ENCODE measurements around the gene HOXD12.

Gene HOXD12

DNA sequence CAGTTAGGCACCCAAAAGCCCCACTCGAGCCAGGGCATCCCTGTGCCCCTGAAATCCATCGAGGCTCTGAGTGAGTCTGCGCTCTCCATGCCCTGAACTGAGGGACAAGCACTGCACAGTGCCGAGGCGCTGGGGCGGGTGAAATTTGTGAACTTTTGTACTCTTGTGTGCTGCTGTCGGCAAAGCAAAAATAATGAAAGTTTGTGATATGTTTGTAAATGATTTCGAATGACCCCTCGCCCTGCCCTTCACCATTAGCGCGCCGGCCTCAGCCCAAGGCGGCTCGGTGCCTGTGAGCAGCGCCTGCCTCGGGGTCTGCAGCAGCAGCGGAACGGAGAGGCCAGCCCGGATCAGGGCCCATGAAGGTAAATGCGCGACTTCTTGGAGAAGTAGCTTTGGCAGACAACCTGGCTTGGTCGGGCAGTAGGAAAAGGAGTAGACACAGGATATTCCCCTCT, 49.9 kb downstream of the HOXD12 start:
- WGBS (ENCODE audit: extremely low coverage, insufficient coverage, insufficient read length), result no CpG with 5 or more reads among the region's 22 CpGs
- H4K8ac ChIP-seq (ENCODE audit: low read depth, low read length), result no peak overlapping the region
- no peak overlapping the region for H3K18ac ChIP-seq (ENCODE audit: low read length)
- H3K79me1 ChIP-seq (ENCODE audit: low read length), result no peaks in the 10 kb centered on the region
- no peak overlapping the region for H3K23ac ChIP-seq (ENCODE audit: low read length)
- no peaks in the 10 kb centered on the region for H3K36me3 ChIP-seq (ENCODE audit: control insufficient read depth in 1 of 2, insufficient read depth in 2 of 2, low read length in 2 of 2)
- peaks cover 20% of the 10 kb centered on the region for H3K9me3 ChIP-seq (ENCODE audit: insufficient read depth, low read depth, low read length)
- H3K79me2 ChIP-seq (ENCODE audit: control insufficient read depth, insufficient read depth, low read length, poor library complexity), result no peaks in the 10 kb centered on the region
- H2BK5ac ChIP-seq (ENCODE audit: low read depth, low read length, poor library complexity), result no peak overlapping the region
- H3K4me2 ChIP-seq (ENCODE audit: low read length), result no peak overlapping the region
- no peak overlapping the region for H2BK12ac ChIP-seq (ENCODE audit: low read length)
- no peak overlapping the region for H3K4me3 ChIP-seq (ENCODE audit: low read depth, low read length)
- no peak for DNase-seq
- H2AK5ac ChIP-seq (ENCODE audit: low read length), result no peak overlapping the region
- no peak overlapping the region for H4K91ac ChIP-seq (ENCODE audit: low read depth, low read length)
- H4K12ac ChIP-seq (ENCODE audit: low read depth, low read length), result no peak overlapping the region
- peaks cover 90% of the 10 kb centered on the region for H3K27me3 ChIP-seq (ENCODE audit: insufficient read depth, low read length)
- no peak overlapping the region for H3K14ac ChIP-seq (ENCODE audit: low read length)
- no peak overlapping the region for H3K27ac ChIP-seq (ENCODE audit: low read depth, low read length)
- H2BK120ac ChIP-seq (ENCODE audit: insufficient read depth, low read length, poor library complexity), result no peak overlapping the region
- no peak overlapping the region for H3K9ac ChIP-seq (ENCODE audit: low read length)
- H2AFZ ChIP-seq (ENCODE audit: insufficient read depth, low read length, poor library complexity), result no peak overlapping the region
- H3K4ac ChIP-seq (ENCODE audit: low read depth, low read length), result no peak overlapping the region
- peaks cover 5 to 7% of the 10 kb centered on the region in 2 experiments for H3K4me1 ChIP-seq (ENCODE audit: control insufficient read depth in 1 of 2, insufficient read depth in 2 of 2, low read length in 2 of 2)

DNA sequence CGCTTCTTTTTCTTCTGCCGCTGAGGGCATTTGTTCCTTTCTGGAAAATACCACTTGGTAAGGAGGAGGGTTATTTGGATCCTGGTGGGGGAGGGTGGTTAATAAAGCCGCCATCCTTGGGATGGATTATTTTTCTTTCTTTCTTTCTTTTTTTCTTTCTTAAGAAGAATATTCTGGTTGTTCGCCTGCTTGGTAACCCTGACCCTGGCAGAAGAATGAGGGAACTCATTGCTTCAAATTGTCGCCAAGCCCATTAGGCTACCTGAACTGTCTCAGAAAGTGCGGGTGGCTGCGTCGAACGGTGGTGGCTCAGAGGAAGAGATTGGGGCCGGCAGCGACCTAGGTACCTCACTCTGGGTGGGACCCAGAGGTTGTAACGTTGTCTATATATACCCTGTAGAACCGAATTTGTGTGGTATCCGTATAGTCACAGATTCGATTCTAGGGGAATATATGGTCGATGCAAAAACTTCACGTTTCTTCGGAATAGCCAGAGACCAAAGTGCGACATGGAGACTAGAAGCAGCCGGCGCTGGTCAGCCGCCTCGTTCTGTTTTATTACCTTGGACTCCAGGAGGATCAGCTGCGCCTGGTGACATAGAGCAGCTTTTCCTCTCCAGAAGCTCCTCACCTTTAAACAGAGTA, 50.5 kb downstream of the HOXD12 start:
- Histone ChIP-seq H3K27ac (ENCODE audit: low read depth, low read length) (no peak overlapping the region), H2BK120ac (ENCODE audit: insufficient read depth, low read length, poor library complexity) (no peak overlapping the region), H3K9me3 (ENCODE audit: insufficient read depth, low read depth, low read length) (peaks cover 20% of the 10 kb centered on the region), H3K27me3 (ENCODE audit: insufficient read depth, low read length) (peaks cover 92% of the 10 kb centered on the region), H3K9ac (ENCODE audit: low read length) (no peak overlapping the region), H3K23ac (ENCODE audit: low read length) (no peak overlapping the region), H3K18ac (ENCODE audit: low read length) (no peak overlapping the region), H4K91ac (ENCODE audit: low read depth, low read length) (no peak overlapping the region), H3K14ac (ENCODE audit: low read length) (no peak overlapping the region), H2BK5ac (ENCODE audit: low read depth, low read length, poor library complexity) (no peak overlapping the region), H2BK12ac (ENCODE audit: low read length) (no peak overlapping the region), H3K36me3 (ENCODE audit: control insufficient read depth in 1 of 2, insufficient read depth in 2 of 2, low read length in 2 of 2) (no peaks in the 10 kb centered on the region), H3K79me2 (ENCODE audit: control insufficient read depth, insufficient read depth, low read length, poor library complexity) (no peaks in the 10 kb centered on the region), H3K4me3 (ENCODE audit: low read depth, low read length) (no peak overlapping the region), H2AK5ac (ENCODE audit: low read length) (no peak overlapping the region), H3K4me2 (ENCODE audit: low read length) (no peak overlapping the region), H4K8ac (ENCODE audit: low read depth, low read length) (no peak overlapping the region), H3K4me1 (ENCODE audit: control insufficient read depth in 1 of 2, insufficient read depth in 2 of 2, low read length in 2 of 2) (peaks cover 5 to 7% of the 10 kb centered on the region in 2 experiments), H3K79me1 (ENCODE audit: low read length) (no peaks in the 10 kb centered on the region), H4K12ac (ENCODE audit: low read depth, low read length) (no peak overlapping the region), H2AFZ (ENCODE audit: insufficient read depth, low read length, poor library complexity) (no peak overlapping the region), H3K4ac (ENCODE audit: low read depth, low read length) (no peak overlapping the region)
- no peak for DNase-seq
- no CpG with 5 or more reads among the region's 24 CpGs for WGBS (ENCODE audit: extremely low coverage, insufficient coverage, insufficient read length)

DNA sequence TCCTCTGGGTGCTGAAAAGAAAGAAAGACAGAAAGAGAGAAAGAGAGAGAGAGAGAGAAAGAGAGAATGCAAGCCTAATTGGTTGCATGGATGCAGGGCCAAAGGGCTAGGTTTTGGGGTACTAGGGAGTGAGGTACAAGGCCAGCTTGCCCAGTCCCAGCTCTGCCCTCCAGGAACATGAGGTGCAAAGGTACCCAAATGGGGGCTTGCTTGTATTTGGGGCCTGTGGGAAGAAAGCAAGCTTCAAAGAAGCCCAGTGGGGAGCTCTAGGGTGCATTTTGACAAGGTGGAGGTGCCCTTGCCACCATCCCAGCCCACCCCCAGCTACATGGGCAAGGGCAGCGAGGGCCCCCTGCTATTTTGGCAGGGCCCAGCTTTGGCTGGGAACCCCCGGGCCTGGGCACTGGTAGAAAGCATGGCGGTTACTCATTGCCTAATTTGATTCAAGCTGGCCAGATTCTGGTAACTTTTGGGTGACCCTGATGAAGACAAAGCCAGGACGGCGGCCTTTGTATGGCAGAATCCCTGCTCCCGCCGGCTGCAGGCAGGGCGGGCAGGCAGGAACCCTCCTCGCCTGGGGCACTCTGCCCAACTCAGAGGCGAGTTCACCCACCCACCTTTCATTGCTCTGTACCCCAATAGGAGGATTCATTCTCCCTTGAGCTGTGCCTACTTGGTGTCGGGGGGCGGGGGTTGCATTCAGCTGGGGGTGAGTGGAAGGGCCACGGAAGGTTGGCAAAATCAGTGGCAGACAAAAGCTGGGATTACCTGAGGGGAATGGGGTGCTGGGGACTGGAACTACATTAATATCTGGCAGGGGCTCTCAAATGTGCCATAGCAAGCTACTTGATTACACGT, 51.2 kb downstream of the HOXD12 start:
- Histone ChIP-seq H3K36me3 (ENCODE audit: control insufficient read depth in 1 of 2, insufficient read depth in 2 of 2, low read length in 2 of 2) (no peaks in the 10 kb centered on the region), H2BK5ac (ENCODE audit: low read depth, low read length, poor library complexity) (no peak overlapping the region), H2AK5ac (ENCODE audit: low read length) (no peak overlapping the region), H4K8ac (ENCODE audit: low read depth, low read length) (no peak overlapping the region), H3K27ac (ENCODE audit: low read depth, low read length) (no peak overlapping the region), H3K14ac (ENCODE audit: low read length) (no peak overlapping the region), H3K27me3 (ENCODE audit: insufficient read depth, low read length) (peaks cover 92% of the 10 kb centered on the region), H3K4me3 (ENCODE audit: low read depth, low read length) (no peak overlapping the region), H3K9me3 (ENCODE audit: insufficient read depth, low read depth, low read length) (peaks cover 20% of the 10 kb centered on the region), H2BK120ac (ENCODE audit: insufficient read depth, low read length, poor library complexity) (no peak overlapping the region), H3K79me2 (ENCODE audit: control insufficient read depth, insufficient read depth, low read length, poor library complexity) (no peaks in the 10 kb centered on the region), H3K4ac (ENCODE audit: low read depth, low read length) (no peak overlapping the region), H2BK12ac (ENCODE audit: low read length) (no peak overlapping the region), H4K12ac (ENCODE audit: low read depth, low read length) (no peak overlapping the region), H3K23ac (ENCODE audit: low read length) (no peak overlapping the region), H2AFZ (ENCODE audit: insufficient read depth, low read length, poor library complexity) (no peak overlapping the region), H3K18ac (ENCODE audit: low read length) (no peak overlapping the region), H4K91ac (ENCODE audit: low read depth, low read length) (no peak overlapping the region), H3K79me1 (ENCODE audit: low read length) (no peaks in the 10 kb centered on the region), H3K4me2 (ENCODE audit: low read length) (no peak overlapping the region), H3K4me1 (ENCODE audit: control insufficient read depth in 1 of 2, insufficient read depth in 2 of 2, low read length in 2 of 2) (peaks cover 5 to 7% of the 10 kb centered on the region in 2 experiments), H3K9ac (ENCODE audit: low read length) (no peak overlapping the region)
- no CpG with 5 or more reads among the region's 14 CpGs for WGBS (ENCODE audit: extremely low coverage, insufficient coverage, insufficient read length)
- DNase-seq, result no peak

DNA sequence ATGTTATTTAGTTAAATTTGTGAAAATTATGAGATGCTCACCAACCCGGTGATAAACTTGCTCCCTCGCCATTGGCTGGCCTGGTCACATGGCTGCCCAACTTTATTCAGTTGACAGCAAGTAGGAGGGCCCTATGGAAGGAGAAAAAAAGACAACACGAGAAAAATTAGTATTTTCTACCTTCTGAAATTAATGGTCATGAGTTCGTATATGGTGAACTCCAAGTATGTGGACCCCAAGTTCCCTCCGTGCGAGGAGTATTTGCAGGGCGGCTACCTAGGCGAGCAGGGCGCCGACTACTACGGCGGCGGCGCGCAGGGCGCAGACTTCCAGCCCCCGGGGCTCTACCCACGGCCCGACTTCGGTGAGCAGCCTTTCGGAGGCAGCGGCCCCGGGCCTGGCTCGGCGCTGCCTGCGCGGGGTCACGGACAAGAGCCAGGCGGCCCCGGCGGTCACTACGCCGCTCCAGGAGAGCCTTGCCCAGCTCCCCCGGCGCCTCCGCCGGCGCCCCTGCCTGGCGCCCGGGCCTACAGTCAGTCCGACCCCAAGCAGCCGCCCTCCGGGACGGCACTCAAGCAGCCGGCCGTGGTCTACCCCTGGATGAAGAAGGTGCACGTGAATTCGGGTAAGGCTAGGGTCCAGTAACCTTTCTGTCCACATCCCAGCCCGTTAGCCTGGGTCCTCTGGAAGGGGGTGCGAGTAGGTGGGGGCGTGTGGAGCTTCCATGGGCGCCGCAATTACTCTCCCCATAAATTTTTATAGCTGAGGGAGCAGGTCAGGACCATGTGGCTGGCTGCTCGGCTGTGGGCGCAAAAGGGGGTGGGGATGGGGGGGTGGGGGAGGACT, 52.1 kb downstream of the HOXD12 start, which contains the start of gene HOXD4:
TSS of gene HOXD4 (plus strand) at position 109 of the 846 bp plus-strand sequence. CDS start at position 193, 84 bp downstream.
- Histone ChIP-seq H2BK5ac (ENCODE audit: low read depth, low read length, poor library complexity) (no peak within 1 kb of the TSS), H3K79me1 (ENCODE audit: low read length) (no peaks in the 10 kb centered on the region), H3K14ac (ENCODE audit: low read length) (no peak within 1 kb of the TSS), H3K4me1 (ENCODE audit: control insufficient read depth in 1 of 2, insufficient read depth in 2 of 2, low read length in 2 of 2) (peaks cover 5 to 7% of the 10 kb centered on the region in 2 experiments), H3K23ac (ENCODE audit: low read length) (no peak within 1 kb of the TSS), H3K9ac (ENCODE audit: low read length) (no peak within 1 kb of the TSS), H3K4me3 (ENCODE audit: low read depth, low read length) (peak within 1 kb of the TSS; percentile 33), H2BK12ac (ENCODE audit: low read length) (no peak within 1 kb of the TSS), H2AFZ (ENCODE audit: insufficient read depth, low read length, poor library complexity) (peak within 1 kb of the TSS; percentile 30), H4K8ac (ENCODE audit: low read depth, low read length) (no peak within 1 kb of the TSS), H4K12ac (ENCODE audit: low read depth, low read length) (no peak within 1 kb of the TSS), H3K18ac (ENCODE audit: low read length) (no peak within 1 kb of the TSS), H3K27me3 (ENCODE audit: insufficient read depth, low read length) (peaks cover 90% of the 10 kb centered on the region), H3K27ac (ENCODE audit: low read depth, low read length) (no peak within 1 kb of the TSS), H4K91ac (ENCODE audit: low read depth, low read length) (no peak within 1 kb of the TSS), H2AK5ac (ENCODE audit: low read length) (no peak within 1 kb of the TSS), H3K9me3 (ENCODE audit: insufficient read depth, low read depth, low read length) (peaks cover 20% of the 10 kb centered on the region), H3K79me2 (ENCODE audit: control insufficient read depth, insufficient read depth, low read length, poor library complexity) (no peaks in the 10 kb centered on the region), H2BK120ac (ENCODE audit: insufficient read depth, low read length, poor library complexity) (no peak within 1 kb of the TSS), H3K4me2 (ENCODE audit: low read length) (peak within 1 kb of the TSS; percentile 47), H3K4ac (ENCODE audit: low read depth, low read length) (no peak within 1 kb of the TSS), H3K36me3 (ENCODE audit: control insufficient read depth in 1 of 2, insufficient read depth in 2 of 2, low read length in 2 of 2) (no peaks in the 10 kb centered on the region)
- WGBS (ENCODE audit: extremely low coverage, insufficient coverage, insufficient read length), result no CpG with 5 or more reads among the region's 55 CpGs
- no peak for DNase-seq
